Esophagus muscularis mucosa (tissue), 3 donors: ENCODE measurements around the gene ADAMTS3.

Experiments
- CTCF ChIP-seq, 3 experiments: fragments of 200-600 bp in 2 of 3; fragments of 450-650 bp in 1 of 3; sonication (generic) in 2 of 3; IDR thresholded peaks; one replicate each; pipeline ENCODE4 v1.5.1; 2017 to 2019; ENCODE audit warnings: antibody characterized with exemption in 3 of 3, mild to moderate bottlenecking in 2 of 3, moderate library complexity in 1 of 3
- POLR2A ChIP-seq: fragments of 450-650 bp; IDR thresholded peaks from one replicate; pipeline ENCODE4 v1.6.1; 2017; ENCODE audit warnings: antibody characterized with exemption, moderate library complexity, mild to moderate bottlenecking, low read depth
- POLR2AphosphoS5 ChIP-seq, 2 donors: sonication (generic); formaldehyde crosslinking; IDR thresholded peaks; one replicate each; pipeline ENCODE4 v1.6.1; 2017; ENCODE audit warnings: antibody characterized with exemption in 2 of 2

GRCh38 chr4:72440386-72440785, 128.6 kb downstream of the ADAMTS3 start:
- no peak for TF ChIP-seq CTCF (IDR thresholded peaks at IDR 0.05)
- TF ChIP-seq POLR2AphosphoS5 (IDR thresholded peaks at IDR 0.05): no peak
- no peak for TF ChIP-seq POLR2A
